GM18873 (cell line): ENCODE measurements around the gene MTIF2.
"Not testable (repeated sequence)": the region's sequence is repeated elsewhere in the genome, so short reads cannot be mapped to it uniquely, and the experiment has no call there.

Experiments
- ATAC-seq: cut with Tn5 transposase; IDR thresholded peaks from one replicate; pipeline ENCODE4 v1.9.1; 2021; ENCODE audit warnings: mild to moderate bottlenecking, moderate library complexity, moderate number of reproducible peaks; ENCODE audit not compliant: unreplicated experiment, low FRiP score

The MTIF2 gene

GRCh38 chr2:55204950-55205349, 64.1 kb downstream of the MTIF2 start:
- ATAC-seq: no peak

- ATAC-seq: no peak
These were observed 64.5 kb downstream of the MTIF2 start for GRCh38 chr2:55204536-55204935.

- ATAC-seq: no peak
These were observed 68.6 kb downstream of the MTIF2 start for GRCh38 chr2:55200416-55200815.

GRCh38 chr2:55196526-55196925, 72.5 kb downstream of the MTIF2 start:
- no peak for ATAC-seq

GRCh38 chr2:55191888-55192287, 77.1 kb downstream of the MTIF2 start:
- ATAC-seq: not testable (repeated sequence)

- not testable (repeated sequence) for ATAC-seq
These were observed 82.2 kb downstream of the MTIF2 start for GRCh38 chr2:55186837-55187236.
